HG03520 (cell line): ENCODE measurements around the gene C11orf68.
"Not testable (repeated sequence)": the region's sequence is repeated elsewhere in the genome, so short reads cannot be mapped to it uniquely, and the experiment has no call there.

ENCODE experiments used
- ATAC-seq: cut with Tn5 transposase; IDR thresholded peaks from one replicate; pipeline ENCODE4 v1.9.1; 2021; ENCODE audit warnings: mild to moderate bottlenecking, moderate library complexity; ENCODE audit not compliant: unreplicated experiment

Gene C11orf68

GRCh38 chr11:65918211-65919140 is at the start of gene C11orf68:
C11orf68 (minus strand) TSS chr11:65919062; CDS start chr11:65919031, 31 bp downstream.
- ATAC-seq, result peak; percentile 42

GRCh38 chr11:65967329-65967934 is 48.6 kb upstream of the C11orf68 start:
- ATAC-seq, result no peak

- ATAC-seq, result no peak
Measured at GRCh38 chr11:65965986-65966762, 47.3 kb upstream of the C11orf68 start.

GRCh38 chr11:65964906-65965305 is 46.0 kb upstream of the C11orf68 start:
- no peak for ATAC-seq

GRCh38 chr11:65962141-65962564 is 43.3 kb upstream of the C11orf68 start:
- ATAC-seq, result no peak

- peak; percentile 81 for ATAC-seq
Measured at GRCh38 chr11:65961267-65962140, 42.6 kb upstream of the C11orf68 start, which contains the start of gene SART1. SART1 (plus strand) TSS chr11:65961734; CDS start chr11:65961781, 47 bp downstream.

- no peak for ATAC-seq
Measured at GRCh38 chr11:65960824-65961266, 42.0 kb upstream of the C11orf68 start.

- no peak for ATAC-seq
Measured at GRCh38 chr11:65958774-65959420, 40.0 kb upstream of the C11orf68 start.

GRCh38 chr11:65958291-65958690 is 39.4 kb upstream of the C11orf68 start:
- no peak for ATAC-seq

- no peak for ATAC-seq
Measured at GRCh38 chr11:65954771-65955170, 35.9 kb upstream of the C11orf68 start.

GRCh38 chr11:65953471-65953870 is 34.6 kb upstream of the C11orf68 start:
- no peak for ATAC-seq

GRCh38 chr11:65952052-65952521 is 33.2 kb upstream of the C11orf68 start:
- ATAC-seq, result no peak

- ATAC-seq, result not testable (repeated sequence)
Measured at GRCh38 chr11:65951641-65952040, 32.8 kb upstream of the C11orf68 start.

- not testable (repeated sequence) for ATAC-seq
Measured at GRCh38 chr11:65950711-65951110, 31.8 kb upstream of the C11orf68 start.

- no peak for ATAC-seq
Measured at GRCh38 chr11:65947603-65948125, 28.8 kb upstream of the C11orf68 start.

GRCh38 chr11:65947133-65947532 is 28.3 kb upstream of the C11orf68 start:
- no peak for ATAC-seq

- no peak for ATAC-seq
Measured at GRCh38 chr11:65946655-65947054, 27.8 kb upstream of the C11orf68 start.

- no peak for ATAC-seq
Measured at GRCh38 chr11:65945941-65946558, 27.2 kb upstream of the C11orf68 start.

- no peak for ATAC-seq
Measured at GRCh38 chr11:65945430-65945911, 26.6 kb upstream of the C11orf68 start, which contains the start of gene TSGA10IP. TSGA10IP (plus strand) TSS chr11:65945480; CDS start chr11:65945676, 196 bp downstream.
